NCI-H226 (cell line): ENCODE results near the gene SLC25A39.

Experiments
- DNase-seq: peaks from one replicate; pipeline ENCODE4 v3.0.0-alpha.2; 2015

Gene SLC25A39

DNA sequence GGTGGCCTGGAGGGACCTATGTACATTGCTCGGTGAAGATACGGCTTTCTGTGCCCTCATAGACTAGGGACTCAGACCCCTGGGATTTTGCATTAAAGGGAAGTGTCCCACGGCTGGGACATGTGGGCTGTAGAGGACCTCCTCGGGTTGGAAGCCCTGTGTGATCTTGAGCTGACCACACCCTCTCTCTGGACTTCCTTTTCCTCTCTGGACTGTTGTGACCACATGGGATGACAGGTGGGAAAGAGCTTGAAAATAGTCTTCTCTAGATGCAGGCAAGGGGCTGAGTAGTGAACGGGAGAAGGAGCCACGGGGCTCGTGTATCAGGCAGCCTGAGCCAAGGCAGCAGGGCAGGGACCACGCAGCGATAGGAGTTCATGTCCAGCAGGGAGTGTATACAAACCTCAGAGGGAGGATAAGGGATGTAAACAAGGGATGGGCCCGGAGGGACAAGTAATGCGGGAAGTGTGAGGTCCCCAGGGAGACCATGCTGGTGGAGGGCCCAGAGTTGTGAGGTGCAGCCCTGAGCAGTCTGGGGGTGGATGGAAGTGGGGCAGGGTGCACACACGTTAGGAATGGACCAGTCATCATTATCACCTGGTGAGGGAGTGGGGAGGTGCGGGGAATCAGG, 52.2 kb downstream of the SLC25A39 start:
- no peak for DNase-seq
